Gastrocnemius medialis (tissue), 4 donors: ENCODE data around the gene TRIM24. TPM values are rescaled to one million over a fixed set of nuclear protein-coding genes. Genes with fewer than 3 reads are reported as not detected.

ENCODE experiments used
- ATAC-seq, 2 donors: fragments of 150-250 bp; one replicate each; pipeline ENCODE4 v1.9.1; 2016
- DNase-seq, 2 donors: peaks; one replicate each; pipeline ENCODE4 v3.0.0-alpha.2; 2019
- H3K27ac ChIP-seq, 4 donors: fragments of 200-600 bp; sonication (generic); 1 replicate in 1 of 4; 2 replicates in 3 of 4; pipeline ENCODE4 v1.5.1; 2016 to 2018; ENCODE audit warnings: mild to moderate bottlenecking in 2 of 4, moderate library complexity in 1 of 4
- H3K27me3 ChIP-seq, 3 donors: fragments of 200-600 bp; sonication (generic) in 2 of 3; 1 replicate in 1 of 3; 2 replicates in 2 of 3; pipeline versions ENCODE4 v1.5.1 to v1.6.0; 2016 to 2019; ENCODE audit warnings: mild to moderate bottlenecking in 1 of 3, moderate library complexity in 1 of 3
- H3K36me3 ChIP-seq, 2 donors: fragments of 200-600 bp; sonication (generic) in 1 of 2; one replicate each; pipeline ENCODE4 v1.5.1; 2017 to 2018
- H3K4me1 ChIP-seq, 2 donors: fragments of 200-600 bp; sonication (generic) in 1 of 2; one replicate each; pipeline ENCODE4 v1.5.1; 2016 to 2017; ENCODE audit warnings: mild to moderate bottlenecking in 2 of 2
- H3K4me3 ChIP-seq, 4 donors: fragments of 200-600 bp; sonication (generic) in 3 of 4; 1 replicate in 1 of 4; 2 replicates in 3 of 4; pipeline ENCODE4 v1.5.1; 2016 to 2019; ENCODE audit warnings: mild to moderate bottlenecking in 2 of 4
- H3K9me3 ChIP-seq, 3 donors: fragments of 200-600 bp; sonication (generic) in 2 of 3; 1 replicate in 1 of 3; 2 replicates in 2 of 3; pipeline ENCODE4 v1.5.1; 2016 to 2019
- CTCF ChIP-seq, 5 experiments: fragments of 450-650 bp in 3 of 5; fragments of 200-600 bp in 2 of 5; sonication (generic) in 2 of 5; IDR thresholded peaks in 4 of 5; conservative IDR thresholded peaks in 1 of 5; 1 replicate in 4 of 5; 2 replicates in 1 of 5; pipeline ENCODE4 v1.5.1; 2016 to 2019; ENCODE audit warnings: antibody characterized with exemption in 5 of 5, mild to moderate bottlenecking in 3 of 5, moderate library complexity in 3 of 5
- POLR2A ChIP-seq, 2 donors: fragments of 450-650 bp; IDR thresholded peaks; one replicate each; pipeline ENCODE4 v1.6.1; 2017; ENCODE audit warnings: antibody characterized with exemption in 2 of 2, mild to moderate bottlenecking in 2 of 2, moderate library complexity in 2 of 2
- in situ Hi-C, 4 donors: fragments of 200-750 bp; cut with MboI; loops; one replicate each; pipeline versions ENCODE4 v1.15.0 to v1.8.0; 2017; ENCODE audit warnings: low sequenced_read_pairs in 4 of 4
- intact Hi-C: fragments of 100-400 bp; cut with DNase I; formaldehyde crosslinking; loops from one replicate; pipeline ENCODE4 v1.15.1; 2023; ENCODE audit warnings: low total_unique reads
- total RNA-seq, 4 donors: library from RNA; depleted of rRNA; stranded (reverse); fragments of >200 nt; gene quantifications; one replicate each; pipeline versions ENCODE4 v1.1.0 to v1.2.3, GENCODE V29; 2016

The TRIM24 gene
- total RNA-seq, 4 donors from 2014 or later: 17.1 to 26.5 (median 20.0) TPM

DNA sequence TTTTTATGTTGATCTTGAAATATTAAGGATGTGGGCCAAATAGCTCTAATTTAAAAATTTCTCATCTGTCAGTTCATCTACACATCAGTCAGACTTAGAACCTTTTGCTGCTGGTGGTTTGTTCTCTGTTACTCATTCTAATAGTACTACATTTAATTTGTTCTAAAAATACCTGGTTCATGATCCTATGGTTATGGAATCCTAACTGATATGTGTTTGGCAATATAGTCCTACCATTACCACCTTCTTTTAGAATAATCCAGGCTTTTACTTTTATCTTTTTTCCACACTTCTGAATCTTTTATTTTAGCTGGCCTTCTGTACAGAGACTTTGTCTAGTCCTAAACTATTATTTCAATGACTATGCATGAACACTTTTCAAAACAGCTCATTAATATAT, 124.2 kb downstream of the TRIM24 start:
- no peaks in the 10 kb centered on the region for H3K9me3 ChIP-seq
- in situ Hi-C loops: no loop called here
- no peaks in the 10 kb centered on the region for H3K4me1 ChIP-seq
- no peak overlapping the region for H3K4me3 ChIP-seq
- DNase-seq (no peak), ATAC-seq (no peak)
- H3K36me3 ChIP-seq: peaks cover 0 to 60% of the 10 kb centered on the region in 2 donors
- no peak overlapping the region for H3K27ac ChIP-seq
- TF ChIP-seq CTCF (IDR thresholded peaks at IDR 0.05 in 4 of 5, conservative IDR thresholded peaks at IDR 0.05 in 1 of 5) (no peak), POLR2A (IDR thresholded peaks at IDR 0.05) (no peak)
- H3K27me3 ChIP-seq: no peaks in the 10 kb centered on the region
- intact Hi-C loops: no loop called here

DNA sequence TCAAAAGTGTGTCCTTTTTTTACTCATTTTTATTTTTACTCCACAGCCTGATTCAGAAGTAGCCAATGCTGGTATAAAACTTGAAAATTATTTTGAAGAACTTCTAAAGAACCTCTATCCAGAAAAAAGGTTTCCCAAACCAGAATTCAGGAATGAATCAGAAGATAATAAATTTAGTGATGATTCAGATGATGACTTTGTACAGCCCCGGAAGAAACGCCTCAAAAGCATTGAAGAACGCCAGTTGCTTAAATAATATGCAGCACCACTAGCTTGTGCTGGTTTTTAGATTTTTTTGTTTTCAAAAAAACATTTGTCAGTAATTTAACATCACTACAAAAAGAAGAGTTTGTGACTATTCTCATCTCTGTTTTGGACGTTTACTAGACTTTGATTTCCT, 124.6 kb downstream of the TRIM24 start:
- Histone ChIP-seq H3K27ac (no peak overlapping the region), H3K9me3 (no peaks in the 10 kb centered on the region), H3K4me3 (no peak overlapping the region), H3K36me3 (peaks cover 0 to 56% of the 10 kb centered on the region in 2 donors), H3K4me1 (no peaks in the 10 kb centered on the region), H3K27me3 (no peaks in the 10 kb centered on the region)
- ATAC-seq (no peak), DNase-seq (no peak)
- intact Hi-C loops: no loop called here
- in situ Hi-C loops: no loop called here
- TF ChIP-seq POLR2A (IDR thresholded peaks at IDR 0.05) (no peak), CTCF (IDR thresholded peaks at IDR 0.05 in 4 of 5, conservative IDR thresholded peaks at IDR 0.05 in 1 of 5) (no peak)

GRCh38 chr7:138585283-138585993, 125.4 kb downstream of the TRIM24 start:
- intact Hi-C loops: no loop called here
- Histone ChIP-seq H3K36me3 (peaks cover 0 to 48% of the 10 kb centered on the region in 2 donors), H3K27me3 (no peaks in the 10 kb centered on the region), H3K4me1 (no peaks in the 10 kb centered on the region), H3K9me3 (no peaks in the 10 kb centered on the region), H3K27ac (no peak overlapping the region), H3K4me3 (no peak overlapping the region)
- no peak for DNase-seq
- in situ Hi-C loops: no loop called here
- no peak for ATAC-seq
- TF ChIP-seq POLR2A (IDR thresholded peaks at IDR 0.05) (no peak), CTCF (IDR thresholded peaks at IDR 0.05 in 4 of 5, conservative IDR thresholded peaks at IDR 0.05 in 1 of 5) (no peak)

- intact Hi-C loops (no loop called here), in situ Hi-C loops (no loop called here)
- Histone ChIP-seq H3K4me3 (no peak overlapping the region), H3K9me3 (no peaks in the 10 kb centered on the region), H3K27ac (no peak overlapping the region), H3K36me3 (peaks cover 0 to 31% of the 10 kb centered on the region in 2 donors), H3K4me1 (no peaks in the 10 kb centered on the region), H3K27me3 (no peaks in the 10 kb centered on the region)
- DNase-seq (no peak), ATAC-seq (no peak)
- no peak for TF ChIP-seq POLR2A (IDR thresholded peaks at IDR 0.05)
- TF ChIP-seq CTCF (IDR thresholded peaks at IDR 0.05 in 4 of 5, conservative IDR thresholded peaks at IDR 0.05 in 1 of 5): no peak
Measured at GRCh38 chr7:138587485-138587884, 127.4 kb downstream of the TRIM24 start.

- ATAC-seq (no peak), DNase-seq (no peak)
- in situ Hi-C loops: no loop called here
- Histone ChIP-seq H3K27ac (no peak overlapping the region), H3K36me3 (peaks cover 0 to 25% of the 10 kb centered on the region in 2 donors), H3K4me3 (no peak overlapping the region), H3K4me1 (no peaks in the 10 kb centered on the region), H3K27me3 (no peaks in the 10 kb centered on the region), H3K9me3 (no peaks in the 10 kb centered on the region)
- intact Hi-C loops: no loop called here
- TF ChIP-seq CTCF (IDR thresholded peaks at IDR 0.05 in 4 of 5, conservative IDR thresholded peaks at IDR 0.05 in 1 of 5) (no peak), POLR2A (IDR thresholded peaks at IDR 0.05) (no peak)
Measured at GRCh38 chr7:138588986-138589385, 128.9 kb downstream of the TRIM24 start.
